HCT116 (cell line): ENCODE measurements around the gene SIVA1. TPM values are rescaled to one million over a fixed set of nuclear protein-coding genes. Genes with fewer than 3 reads are reported as not detected.

Experiments
- ATAC-seq: fragments of 200-7000 bp; cut with Tn5 transposase; 2 replicates; pipeline ENCODE4 v1.9.1; 2020; ENCODE audit warnings: mild to moderate bottlenecking, moderate library complexity
- BruUV-seq: library from RNA; stranded (reverse); fragments of 400-500 nt; replicated peaks from 2 replicates; lab custom pipeline; 2021; lab: Mats Ljungman, UMichigan
- CTCF ChIA-PET: fragments of 300-600 bp; sonication (Branson Sonifier 250); formaldehyde crosslinking; loops from one replicate; lab custom pipeline; 2021; ENCODE audit warnings: antibody characterized with exemption; lab: Charles Lee
- POLR2A ChIA-PET: fragments of 300-600, 350-600 bp; sonication (Branson Sonifier 250); formaldehyde crosslinking; loops from one replicate; lab custom pipeline; 2021; ENCODE audit warnings: antibody characterized with exemption; lab: Charles Lee
- RAD21 ChIA-PET, 2 experiments: fragments of 300-600 bp; sonication (Branson Sonifier 250); formaldehyde crosslinking; loops; one replicate each; lab custom pipeline; 2023; ENCODE audit warnings: low total read pairs in 2 of 2; ENCODE audit not compliant: uncharacterized antibody in 2 of 2, unreplicated experiment in 2 of 2, low non-redundant PET in 1 of 2; lab: Charles Lee
- DNase-seq: peaks from one replicate; pipeline ENCODE4 v3.0.0-alpha.2; 2010; ENCODE audit warnings: low read depth, low spot score
- H2AFZ ChIP-seq: fragments of 200-600 bp; shearing (Covaris generic), sonication (generic); 2 replicates; pipeline ENCODE4 v1.6.1; 2017; ENCODE audit warnings: low read depth, mixed run types, mixed read lengths, antibody characterized with exemption, low read length; ENCODE audit not compliant: poor library complexity, severe bottlenecking
- H3K27ac ChIP-seq: 2 replicates; pipeline ENCODE4 v1.5.1; 2012; ENCODE audit warnings: low read depth, low read length
- H3K27me3 ChIP-seq: fragments of 200-600 bp; sonication (generic); 2 replicates; pipeline ENCODE4 v1.6.1; 2016; ENCODE audit warnings: mixed run types, low read length, mixed read lengths; ENCODE audit not compliant: insufficient read depth
- H3K36me3 ChIP-seq, 2 experiments: fragments of 200-500 bp in 1 of 2; fragments of 200-600 bp in 1 of 2; sonication (Bioruptor generic) in 1 of 2; sonication (generic) in 1 of 2; 2 replicates each; pipeline versions ENCODE4 v1.5.1 to v1.6.1; 2014 to 2016; ENCODE audit warnings: low read length in 2 of 2, inconsistent platforms in 1 of 2, mixed read lengths in 1 of 2, mixed run types in 1 of 2; ENCODE audit not compliant: insufficient read depth in 2 of 2, control insufficient read depth in 1 of 2
- H3K4me1 ChIP-seq, 2 experiments: fragments of 200-600 bp in 1 of 2; sonication (generic) in 1 of 2; 2 replicates each; pipeline versions ENCODE4 v1.5.1 to v1.6.1; 2012 to 2017; ENCODE audit warnings: low read length in 2 of 2, inconsistent platforms in 1 of 2, mild to moderate bottlenecking in 1 of 2, mixed read lengths in 1 of 2, mixed run types in 1 of 2, moderate library complexity in 1 of 2; ENCODE audit not compliant: insufficient read depth in 2 of 2, control insufficient read depth in 1 of 2
- H3K4me2 ChIP-seq: fragments of 200-600 bp; sonication (generic); 2 replicates; pipeline ENCODE4 v1.6.1; 2017; ENCODE audit warnings: mixed run types, low read length, mixed read lengths
- H3K4me3 ChIP-seq, 2 experiments: fragments of 200-600 bp in 1 of 2; sonication (generic) in 1 of 2; replicated peaks in 1 of 2; 2 replicates each; pipeline ENCODE4 v1.5.1; 2011 to 2016; ENCODE audit warnings: low read length in 2 of 2, control low read depth in 1 of 2, low read depth in 1 of 2, mild to moderate bottlenecking in 1 of 2, mixed read lengths in 1 of 2, mixed run types in 1 of 2
- H3K79me2 ChIP-seq: fragments of 200-600 bp; sonication (generic); 2 replicates; pipeline ENCODE4 v1.6.1; 2017; ENCODE audit warnings: mild to moderate bottlenecking, mixed run types, low read length, moderate library complexity, mixed read lengths; ENCODE audit not compliant: insufficient read depth
- H3K9ac ChIP-seq: fragments of 200-600 bp; sonication (generic); 2 replicates; pipeline ENCODE4 v1.6.1; 2016; ENCODE audit warnings: low read length, mixed read lengths
- H3K9me2 ChIP-seq: fragments of 200-600 bp; sonication (generic), shearing (Covaris generic); 2 replicates; pipeline ENCODE4 v1.6.1; 2017; ENCODE audit warnings: mixed run types, mild to moderate bottlenecking, moderate library complexity; ENCODE audit not compliant: insufficient read depth
- H3K9me3 ChIP-seq, 2 experiments: fragments of 200-500 bp in 1 of 2; fragments of 200-600 bp in 1 of 2; sonication (Bioruptor generic) in 1 of 2; sonication (generic) in 1 of 2; 2 replicates each; pipeline ENCODE4 v1.6.1; 2014 to 2017; ENCODE audit warnings: low read length in 2 of 2, mixed read lengths in 2 of 2, inconsistent platforms in 1 of 2, low read depth in 1 of 2, mild to moderate bottlenecking in 1 of 2, mixed run types in 1 of 2, moderate library complexity in 1 of 2; ENCODE audit not compliant: control insufficient read depth in 1 of 2, insufficient read depth in 1 of 2
- H4K20me1 ChIP-seq: fragments of 200-600 bp; sonication (generic), shearing (Covaris generic); 2 replicates; pipeline ENCODE4 v1.6.1; 2017; ENCODE audit warnings: mixed run types, mild to moderate bottlenecking, moderate library complexity; ENCODE audit not compliant: insufficient read depth
- ATF3 ChIP-seq: IDR thresholded peaks from 2 replicates; pipeline ENCODE4 v1.6.1; 2012
- CTCF ChIP-seq, 3 experiments: fragments of 200-600 bp in 1 of 3; sonication (generic) in 1 of 3; IDR thresholded peaks in 2 of 3; conservative IDR thresholded peaks in 1 of 3; 2 replicates each; pipeline ENCODE4 v1.5.1; 2012 to 2017; ENCODE audit warnings: low read depth in 2 of 3, low read length in 2 of 3, antibody characterized with exemption in 1 of 3, borderline replicate concordance in 1 of 3, control low read depth in 1 of 3, mild to moderate bottlenecking in 1 of 3, mixed read lengths in 1 of 3, mixed run types in 1 of 3, moderate library complexity in 1 of 3; ENCODE audit not compliant: insufficient read depth in 1 of 3
- EGR1 ChIP-seq: IDR thresholded peaks from 2 replicates; pipeline ENCODE4 v1.6.1; 2012; ENCODE audit warnings: low read depth
- ELF1 ChIP-seq: IDR thresholded peaks from 2 replicates; pipeline ENCODE4 v1.6.1; 2012; ENCODE audit warnings: low read depth, borderline replicate concordance
- FOSL1 ChIP-seq: IDR thresholded peaks from 2 replicates; pipeline ENCODE4 v1.6.1; 2012; ENCODE audit warnings: low read depth
- POLR2A ChIP-seq: IDR thresholded peaks from 2 replicates; pipeline ENCODE4 v1.7.0; 2011; ENCODE audit warnings: borderline replicate concordance; ENCODE audit not compliant: insufficient read depth, insufficient read length; ENCODE audit errors: extremely low read depth
- RAD21 ChIP-seq: IDR thresholded peaks from 2 replicates; pipeline ENCODE4 v1.6.1; 2012; ENCODE audit warnings: low read depth, mild to moderate bottlenecking
- SIN3A ChIP-seq: IDR thresholded peaks from 2 replicates; pipeline ENCODE4 v1.6.1; 2012; ENCODE audit warnings: low read depth
- TCF7L2 ChIP-seq: IDR thresholded peaks from 2 replicates; pipeline ENCODE4 v1.7.0; 2011; ENCODE audit warnings: borderline replicate concordance, inconsistent platforms; ENCODE audit not compliant: insufficient read depth, insufficient read length; ENCODE audit errors: extremely low read depth
- intact Hi-C: fragments of 100-400 bp; cut with micrococcal nuclease; formaldehyde crosslinking; loops from 2 replicates; pipeline ENCODE4 v1.10.0; 2022
- total RNA-seq: library from RNA; stranded (reverse); gene quantifications from one replicate; pipeline ENCODE4 v1.2.1, GENCODE V29; 2021; ENCODE audit not compliant: unreplicated experiment

The SIVA1 gene
- total RNA-seq, 1 experiment from 2014 or later: 141 TPM

- intact Hi-C loops: no loop called here
- peaks cover 5 to 6% of the 10 kb centered on the region in 2 experiments for H3K4me1 ChIP-seq
- no peak overlapping the region for H3K9ac ChIP-seq
- CTCF ChIA-PET: no interaction called here
- H3K79me2 ChIP-seq: peaks cover 40% of the 10 kb centered on the region
- ATAC-seq: no peak
- H3K4me3 ChIP-seq: no peak overlapping the region
- no peaks in the 10 kb centered on the region for H3K9me2 ChIP-seq
- no peaks in the 10 kb centered on the region for H3K9me3 ChIP-seq
- RAD21 ChIA-PET: interaction anchor here in 1 of 2 experiments (0.6 kb wide), 1 partner anchor 105 kb away, joined by 9 read pairs; no protein-coding TSS in a partner anchor
- no peaks in the 10 kb centered on the region for H4K20me1 ChIP-seq
- no peaks in the 10 kb centered on the region for H3K27me3 ChIP-seq
- no peak for TF ChIP-seq CTCF (IDR thresholded peaks at IDR 0.05 in 2 of 3, conservative IDR thresholded peaks at IDR 0.05 in 1 of 3; ENCODE audit: borderline replicate concordance in 1 of 3, insufficient read depth in 1 of 3, low read depth in 2 of 3, low read length in 2 of 3)
- TF ChIP-seq TCF7L2: no peak
- no peak for TF ChIP-seq ELF1
- no peak for TF ChIP-seq FOSL1
- no peak for TF ChIP-seq ATF3
- TF ChIP-seq RAD21: no peak
- no peak for TF ChIP-seq EGR1
- no peak for TF ChIP-seq SIN3A
- no peak for TF ChIP-seq POLR2A
- TF ChIP-seq, all 23 proteins: peak for 0
- DNase-seq: no peak
- no peak overlapping the region for H3K4me2 ChIP-seq
- no TSS peak for BruUV-seq
- POLR2A ChIA-PET: no interaction called here
- peaks cover 21 to 22% of the 10 kb centered on the region in 2 experiments; a peak in 3 of 4 replicates for H3K36me3 ChIP-seq
- no peak overlapping the region for H2AFZ ChIP-seq
- H3K27ac ChIP-seq: no peak overlapping the region
These were observed 6.3 kb downstream of the SIVA1 start for GRCh38 chr14:104758981-104759969.
